Measurements from ENCODE around the gene UGT1A6. TPM values are rescaled to one million over a fixed set of nuclear protein-coding genes. Genes with fewer than 3 reads are reported as not detected.
"Not testable (repeated sequence)": the region's sequence is repeated elsewhere in the genome, so short reads cannot be mapped to it uniquely, and the experiment has no call there.

Gene UGT1A6
- 0.52 and 1.9 TPM in 2 replicates for total RNA-seq (ENCODE audit: low replicate concordance)
- long read RNA-seq, partial matches to known transcripts, result 0 of 6 reads
- long read RNA-seq, other reads (novel, unspliced or antisense), result 0 of 6 reads

DNA sequence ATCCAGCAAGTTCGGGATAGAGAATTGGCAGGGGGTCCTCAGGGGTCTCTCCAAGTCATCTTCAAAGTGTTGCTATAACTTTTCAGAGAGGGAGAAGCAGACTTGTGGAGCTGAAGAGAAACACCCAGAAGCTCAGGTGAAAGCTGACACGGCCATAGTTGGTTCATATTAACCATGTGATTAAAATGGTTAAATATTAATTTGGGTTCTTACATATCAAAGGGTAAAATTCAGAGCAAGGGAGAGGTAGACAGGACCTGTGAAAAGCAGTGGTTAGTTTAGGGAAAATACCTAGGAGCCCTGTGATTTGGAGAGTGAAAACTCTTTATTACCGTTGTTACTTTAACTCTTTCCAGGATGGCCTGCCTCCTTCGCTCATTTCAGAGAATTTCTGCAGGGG is at the start of gene UGT1A6:
TSS of gene UGT1A6 (plus strand) at position 243 of the 400 bp plus-strand sequence. CDS start at position 358, 115 bp downstream.
- TF ChIP-seq CTCF (conservative IDR thresholded peaks at IDR 0.05), result no peak
- Mint-ChIP-seq H3K27me3 (peaks cover 3% of the 10 kb centered on the region), H3K9me3 (no peaks in the 10 kb centered on the region), H3K4me1 (ENCODE audit: unreplicated experiment) (no peaks in the 10 kb centered on the region), H3K36me3 (no peaks in the 10 kb centered on the region), H3K27ac (no peak within 1 kb of the TSS), H3K4me3 (no peak within 1 kb of the TSS)
- DNase-seq (ENCODE audit: extremely low spot score, unreplicated experiment), result no peak

DNA sequence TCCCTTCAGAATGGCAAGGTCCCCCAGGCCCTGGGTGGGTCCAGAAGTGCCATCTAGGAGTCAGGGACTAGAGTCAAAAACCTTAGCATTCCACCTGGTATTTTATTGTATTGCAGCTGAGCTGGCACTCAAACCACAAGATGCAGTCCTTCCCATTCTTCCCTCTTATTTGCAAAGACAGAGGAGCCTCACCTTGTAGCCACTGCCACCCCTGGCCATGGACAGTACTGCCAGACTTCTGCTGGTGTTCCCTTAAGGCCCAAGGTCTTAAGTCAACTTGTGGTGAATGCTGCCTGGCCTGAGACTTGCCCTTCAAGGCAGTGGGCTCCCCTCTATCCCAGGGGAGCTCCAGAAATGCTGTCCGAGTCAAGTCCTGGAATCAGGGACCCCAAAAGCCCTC is 49.6 kb upstream of the UGT1A6 start:
- Mint-ChIP-seq H3K27ac (no peak overlapping the region), H3K27me3 (peaks cover 22% of the 10 kb centered on the region)
- no peak for DNase-seq (ENCODE audit: extremely low spot score, unreplicated experiment)

GRCh38 chr2:233646033-233646432 is 46.7 kb upstream of the UGT1A6 start:
- H3K27me3 Mint-ChIP-seq, result peaks cover 17% of the 10 kb centered on the region
- H3K36me3 Mint-ChIP-seq; H3K27ac Mint-ChIP-seq; H3K4me3 Mint-ChIP-seq; H3K4me1 Mint-ChIP-seq (ENCODE audit: unreplicated experiment); H3K9me3 Mint-ChIP-seq; DNase-seq (ENCODE audit: extremely low spot score, unreplicated experiment): not testable (repeated sequence)

More for the DNA sequence above, 49.6 kb upstream of the UGT1A6 start:
- TF ChIP-seq CTCF (conservative IDR thresholded peaks at IDR 0.05), result peak; percentile 33
- H3K4me3 Mint-ChIP-seq, result no peak overlapping the region
- no peaks in the 10 kb centered on the region for H3K36me3 Mint-ChIP-seq
- no peaks in the 10 kb centered on the region for H3K4me1 Mint-ChIP-seq (ENCODE audit: unreplicated experiment)
- H3K9me3 Mint-ChIP-seq, result peaks cover 4% of the 10 kb centered on the region

GRCh38 chr2:233650981-233651380 is 41.7 kb upstream of the UGT1A6 start:
- no peak for DNase-seq (ENCODE audit: extremely low spot score, unreplicated experiment)
- TF ChIP-seq CTCF (conservative IDR thresholded peaks at IDR 0.05), result no peak
- H3K4me1 Mint-ChIP-seq (ENCODE audit: unreplicated experiment), result no peaks in the 10 kb centered on the region
- peaks cover 21% of the 10 kb centered on the region for H3K27me3 Mint-ChIP-seq
- no peaks in the 10 kb centered on the region for H3K9me3 Mint-ChIP-seq
- no peak overlapping the region for H3K4me3 Mint-ChIP-seq
- H3K27ac Mint-ChIP-seq, result no peak overlapping the region
- no peaks in the 10 kb centered on the region for H3K36me3 Mint-ChIP-seq

- no peak for DNase-seq (ENCODE audit: extremely low spot score, unreplicated experiment)
- H3K4me3 Mint-ChIP-seq, result no peak overlapping the region
- no peaks in the 10 kb centered on the region for H3K4me1 Mint-ChIP-seq (ENCODE audit: unreplicated experiment)
- peaks cover 21% of the 10 kb centered on the region for H3K27me3 Mint-ChIP-seq
- H3K27ac Mint-ChIP-seq, result no peak overlapping the region
- TF ChIP-seq CTCF (conservative IDR thresholded peaks at IDR 0.05), result no peak
- H3K9me3 Mint-ChIP-seq, result no peaks in the 10 kb centered on the region
- H3K36me3 Mint-ChIP-seq, result no peaks in the 10 kb centered on the region
Measured at GRCh38 chr2:233651430-233651829, 41.3 kb upstream of the UGT1A6 start.

DNA sequence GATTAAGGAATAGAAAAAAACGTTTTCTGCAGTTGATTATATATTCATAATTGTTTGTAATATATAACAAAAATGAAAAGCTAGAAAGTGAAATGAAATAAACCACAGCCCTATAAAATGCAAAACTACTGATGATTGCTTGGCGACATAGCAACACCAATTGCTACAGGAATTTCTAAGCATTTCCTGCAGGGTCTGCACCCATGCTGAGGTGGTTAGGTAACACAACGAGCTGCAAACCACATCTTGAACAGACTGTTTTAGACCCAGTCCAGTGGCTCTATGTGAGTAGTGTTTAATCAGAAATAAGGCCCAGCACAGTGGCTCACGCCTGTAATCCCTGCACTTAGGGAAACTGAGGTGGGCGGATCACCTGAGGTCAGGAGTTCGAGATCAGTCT is 38.2 kb upstream of the UGT1A6 start:
- no peak for TF ChIP-seq CTCF (conservative IDR thresholded peaks at IDR 0.05)
- H3K27me3 Mint-ChIP-seq, result peaks cover 31% of the 10 kb centered on the region
- no peak for DNase-seq (ENCODE audit: extremely low spot score, unreplicated experiment)

More for the DNA sequence above, 38.2 kb upstream of the UGT1A6 start:
- no peak overlapping the region for H3K4me3 Mint-ChIP-seq
- H3K36me3 Mint-ChIP-seq, result no peaks in the 10 kb centered on the region
- no peaks in the 10 kb centered on the region for H3K9me3 Mint-ChIP-seq
- no peak overlapping the region for H3K27ac Mint-ChIP-seq
- no peaks in the 10 kb centered on the region for H3K4me1 Mint-ChIP-seq (ENCODE audit: unreplicated experiment)
